Measurements from ENCODE around the gene CARS2. TPM values are rescaled to one million over a fixed set of nuclear protein-coding genes. Genes with fewer than 3 reads are reported as not detected.

The CARS2 gene
- total and polyA plus RNA-seq, 3 donors from 2014 or later: 60.4 to 116 (median 100) TPM

GRCh38 chr13:110690516-110690915 is 15.4 kb downstream of the CARS2 start:
- no peaks in the 10 kb centered on the region for H3K4me1 ChIP-seq
- H3K36me3 ChIP-seq (ENCODE audit: low read depth, missing control alignments): no peaks in the 10 kb centered on the region
- no peak overlapping the region for H3K4me3 ChIP-seq
- H3K27ac ChIP-seq: no peak overlapping the region
- no peaks in the 10 kb centered on the region for H3K27me3 ChIP-seq
- H3K9me3 ChIP-seq: no peaks in the 10 kb centered on the region
- 82 to 89% methylated on average over 8 of the region's 8 CpGs for WGBS, 2 donors
- intact Hi-C loops (cut with DNase I; ENCODE audit: low total_unique reads): no loop called here
- no peak for TF ChIP-seq POLR2A (IDR thresholded peaks at IDR 0.05)
- no peak for TF ChIP-seq CTCF (IDR thresholded peaks at IDR 0.05)
- DNase-seq: no peak

GRCh38 chr13:110689711-110690110 is 16.2 kb downstream of the CARS2 start:
- TF ChIP-seq CTCF (IDR thresholded peaks at IDR 0.05) (no peak), POLR2A (IDR thresholded peaks at IDR 0.05) (no peak)
- H3K4me3 ChIP-seq: no peak overlapping the region
- H3K36me3 ChIP-seq (ENCODE audit: low read depth, missing control alignments): no peaks in the 10 kb centered on the region
- 87 to 96% methylated on average over 11 to 12 of the region's 12 CpGs for whole genome bisulfite sequencing, 2 donors
- H3K9me3 ChIP-seq: no peaks in the 10 kb centered on the region
- H3K27ac ChIP-seq: no peak overlapping the region
- intact Hi-C loops (cut with DNase I; ENCODE audit: low total_unique reads): no loop called here
- no peaks in the 10 kb centered on the region for H3K4me1 ChIP-seq
- H3K27me3 ChIP-seq: no peaks in the 10 kb centered on the region
- no peak for DNase-seq

GRCh38 chr13:110689041-110689440 is 16.9 kb downstream of the CARS2 start:
- no peak overlapping the region for H3K27ac ChIP-seq
- no peak for DNase-seq
- no peaks in the 10 kb centered on the region for H3K27me3 ChIP-seq
- whole genome bisulfite sequencing, 2 donors: 87 to 93% methylated on average over 7 to 9 of the region's 9 CpGs
- no peaks in the 10 kb centered on the region for H3K36me3 ChIP-seq (ENCODE audit: low read depth, missing control alignments)
- intact Hi-C loops (cut with DNase I; ENCODE audit: low total_unique reads): no loop called here
- H3K4me1 ChIP-seq: peaks cover 6% of the 10 kb centered on the region
- H3K9me3 ChIP-seq: no peaks in the 10 kb centered on the region
- no peak overlapping the region for H3K4me3 ChIP-seq
- TF ChIP-seq CTCF (IDR thresholded peaks at IDR 0.05) (no peak), POLR2A (IDR thresholded peaks at IDR 0.05) (no peak)

GRCh38 chr13:110687736-110688135 is 18.2 kb downstream of the CARS2 start:
- no peaks in the 10 kb centered on the region for H3K9me3 ChIP-seq
- intact Hi-C loops (cut with DNase I; ENCODE audit: low total_unique reads): no loop called here
- DNase-seq: no peak
- no peaks in the 10 kb centered on the region for H3K36me3 ChIP-seq (ENCODE audit: low read depth, missing control alignments)
- no peak overlapping the region for H3K4me3 ChIP-seq
- WGBS, 2 donors: 88 to 96% methylated on average over 16 of the region's 16 CpGs
- TF ChIP-seq CTCF (IDR thresholded peaks at IDR 0.05) (no peak), POLR2A (IDR thresholded peaks at IDR 0.05) (no peak)
- H3K27me3 ChIP-seq: no peaks in the 10 kb centered on the region
- no peak overlapping the region for H3K27ac ChIP-seq
- peaks cover 8% of the 10 kb centered on the region for H3K4me1 ChIP-seq

- intact Hi-C loops (cut with DNase I; ENCODE audit: low total_unique reads): no loop called here
- WGBS, 2 donors: 88 to 89% methylated on average over 11 of the region's 11 CpGs
- TF ChIP-seq POLR2A (IDR thresholded peaks at IDR 0.05) (no peak), CTCF (IDR thresholded peaks at IDR 0.05) (no peak)
- no peak overlapping the region for H3K4me3 ChIP-seq
- H3K27me3 ChIP-seq: no peaks in the 10 kb centered on the region
- peaks cover 8% of the 10 kb centered on the region for H3K4me1 ChIP-seq
- DNase-seq: no peak
- H3K9me3 ChIP-seq: no peaks in the 10 kb centered on the region
- no peak overlapping the region for H3K27ac ChIP-seq
- no peaks in the 10 kb centered on the region for H3K36me3 ChIP-seq (ENCODE audit: low read depth, missing control alignments)
Observed at GRCh38 chr13:110685305-110686020, 20.5 kb downstream of the CARS2 start.

Measured in testis (tissue), 3 donors.